Measurements from ENCODE around the gene STPG1.
"Not testable (repeated sequence)": the region's sequence is repeated elsewhere in the genome, so short reads cannot be mapped to it uniquely, and the experiment has no call there.

The STPG1 gene, protein sequence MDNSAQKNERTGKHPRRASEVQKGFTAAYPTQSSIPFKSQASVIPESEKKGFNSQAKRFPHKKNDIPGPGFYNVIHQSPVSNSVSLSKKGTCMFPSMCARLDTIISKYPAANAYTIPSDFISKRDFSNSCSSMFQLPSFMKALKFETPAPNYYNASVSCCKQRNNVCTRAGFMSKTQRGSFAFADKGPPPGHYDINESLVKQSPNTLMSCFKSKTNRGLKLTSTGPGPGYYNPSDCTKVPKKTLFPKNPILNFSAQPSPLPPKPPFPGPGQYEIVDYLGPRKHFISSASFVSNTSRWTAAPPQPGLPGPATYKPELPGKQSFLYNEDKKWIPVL

DNA sequence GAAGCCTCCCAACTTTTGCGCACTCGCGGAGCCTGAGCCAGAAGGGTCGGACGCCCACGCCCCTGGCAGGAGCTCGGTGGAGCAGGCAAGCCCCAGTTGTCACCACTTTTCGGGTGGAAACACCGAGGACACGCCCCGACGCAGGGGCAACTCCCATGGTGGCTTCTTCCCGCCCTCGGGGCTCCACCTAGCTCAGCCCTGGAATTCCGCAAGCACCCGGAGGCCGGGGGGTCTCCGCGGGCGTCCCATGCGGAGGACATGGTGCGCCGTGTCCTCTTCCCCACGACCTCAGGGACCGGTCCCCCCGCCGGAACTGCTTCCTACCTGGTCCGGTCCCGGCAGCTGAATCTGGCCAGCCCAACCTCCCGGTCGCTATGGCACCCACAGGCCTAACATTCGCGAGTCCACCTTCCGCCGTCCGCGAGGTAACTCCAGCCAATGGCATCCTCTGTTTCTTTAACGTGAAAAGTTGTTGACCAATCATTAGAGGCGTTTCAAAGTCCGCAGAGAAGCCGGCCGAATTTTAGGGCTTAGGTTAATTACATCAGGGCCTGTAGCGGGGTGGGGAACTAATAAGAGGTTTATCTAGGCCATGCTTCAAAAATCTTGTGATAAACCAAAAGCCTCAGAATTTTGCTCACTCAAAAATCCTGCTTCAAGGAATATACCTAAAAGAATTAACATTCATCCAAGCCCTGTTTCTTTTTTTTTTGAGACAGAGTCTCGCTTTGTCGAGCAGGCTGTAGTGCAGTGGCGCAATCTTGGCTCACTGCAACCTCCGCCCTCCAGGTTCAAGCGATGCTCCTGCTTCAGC is at the start of gene STPG1:
STPG1 (minus strand) TSS at position 433 of the 814 bp plus-strand sequence. CDS start 12,394 bp downstream, outside the sequence.
- DNase-seq = peak; percentile 89

DNA sequence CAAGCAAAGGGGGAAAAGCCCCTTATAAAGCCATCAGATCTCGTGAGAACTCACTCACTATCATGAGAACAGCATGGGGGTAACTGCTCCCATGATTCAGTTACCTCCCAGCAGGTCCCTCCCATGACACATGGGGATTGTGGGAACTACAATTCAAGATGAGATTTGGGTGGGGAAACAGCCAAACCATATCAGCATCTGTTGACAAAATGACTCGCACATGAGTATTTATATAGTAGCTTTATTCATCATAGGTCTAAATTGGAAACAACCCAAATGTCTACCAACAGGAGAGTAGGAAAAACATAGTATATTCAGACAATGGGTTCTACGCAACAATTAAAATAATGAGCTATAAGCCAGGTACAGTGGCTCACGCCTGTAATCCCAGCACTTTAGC is 48.5 kb upstream of the STPG1 start:
- not testable (repeated sequence) for DNase-seq

DNA sequence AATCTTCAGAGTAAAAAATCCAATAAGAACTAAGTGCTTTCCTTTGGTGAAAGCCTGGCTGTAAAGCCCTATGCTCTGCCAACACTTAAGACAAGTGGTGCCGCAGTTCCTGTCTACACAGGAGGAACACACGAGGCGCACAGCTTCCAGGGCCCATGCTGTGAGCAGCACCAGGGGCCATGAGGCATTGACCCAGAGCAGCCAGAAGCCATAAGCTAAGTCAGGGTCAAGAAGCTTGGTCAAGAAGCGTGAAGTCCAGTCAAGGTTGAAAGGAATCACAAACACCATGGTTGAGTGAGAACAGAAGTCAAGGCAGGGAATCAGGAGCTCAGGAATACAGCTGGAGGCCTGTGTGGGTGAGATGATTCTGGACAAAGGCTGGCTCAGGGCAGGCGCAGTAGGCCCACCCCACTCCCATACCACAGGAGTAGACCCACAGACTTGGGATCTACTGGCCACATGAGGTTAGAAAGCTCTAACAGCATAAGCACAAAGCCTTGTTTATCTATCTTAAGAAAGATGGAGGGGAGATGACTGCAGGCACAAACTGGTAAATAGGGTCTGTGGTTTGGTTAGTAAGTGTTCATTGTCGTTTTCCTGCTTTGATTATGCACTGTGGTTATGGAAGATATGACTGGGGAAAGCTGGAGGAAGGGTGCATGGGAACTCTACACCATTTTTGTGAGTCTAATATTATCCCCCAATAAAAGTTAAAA is 46.1 kb upstream of the STPG1 start:
- DNase-seq = no peak

DNA sequence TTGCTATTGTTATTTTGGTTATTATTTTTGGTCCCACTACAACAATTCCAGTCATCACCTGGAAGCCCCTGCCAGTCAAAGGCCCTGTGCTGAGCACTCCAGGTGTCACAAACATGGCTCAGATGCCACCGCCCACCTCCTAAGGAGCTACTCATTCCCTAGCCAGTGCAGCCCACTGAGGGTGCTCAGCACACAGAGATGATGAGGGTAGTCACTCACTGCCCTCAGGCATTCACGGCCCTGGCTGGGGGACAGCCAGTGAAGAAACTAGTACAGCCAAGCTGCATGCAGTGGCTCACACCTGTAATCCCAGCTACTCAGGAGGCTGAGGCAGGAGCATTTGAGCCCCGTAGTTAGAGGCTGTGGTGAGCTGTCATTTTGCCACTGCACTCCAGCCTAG is 44.3 kb upstream of the STPG1 start:
- no peak for DNase-seq

DNA sequence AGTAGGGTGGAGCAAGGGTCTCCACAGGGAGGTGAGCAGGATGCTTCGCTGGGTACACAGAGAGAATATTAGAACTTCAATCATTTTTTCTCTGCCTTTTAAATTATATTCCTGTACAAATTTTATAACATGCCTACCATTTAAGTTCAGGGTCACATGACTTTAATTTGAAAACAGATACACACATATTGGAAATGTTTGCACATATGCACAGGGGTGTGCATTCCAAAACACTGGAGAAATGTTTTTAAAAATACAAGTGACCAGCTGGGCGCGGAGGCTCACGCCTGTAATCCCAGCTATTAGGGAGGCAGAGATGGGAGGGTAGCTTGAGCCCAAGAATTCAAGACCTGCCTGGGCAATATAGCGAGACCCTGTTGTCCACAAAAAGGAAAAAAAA is 41.7 kb upstream of the STPG1 start:
- no peak for DNase-seq

DNA sequence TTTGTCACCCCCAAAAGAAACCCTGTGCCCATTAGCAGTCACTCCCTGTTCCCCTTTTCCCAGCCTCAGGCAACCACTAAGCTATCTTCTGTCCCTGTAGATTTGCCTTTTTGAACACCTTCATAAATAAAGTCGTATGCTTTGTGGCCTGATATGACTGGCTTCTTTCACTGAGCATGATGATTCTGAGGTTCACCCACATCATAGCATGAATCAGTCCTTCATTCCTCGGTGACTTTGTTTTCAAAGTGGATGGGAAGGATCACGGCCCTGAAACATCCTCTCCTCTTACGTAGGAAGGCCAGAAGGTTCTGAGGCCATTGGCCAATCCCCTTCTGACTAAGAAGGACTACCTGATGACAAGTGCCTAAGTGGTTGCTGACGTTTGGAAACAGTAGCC is 41.1 kb upstream of the STPG1 start:
- DNase-seq = no peak

DNA sequence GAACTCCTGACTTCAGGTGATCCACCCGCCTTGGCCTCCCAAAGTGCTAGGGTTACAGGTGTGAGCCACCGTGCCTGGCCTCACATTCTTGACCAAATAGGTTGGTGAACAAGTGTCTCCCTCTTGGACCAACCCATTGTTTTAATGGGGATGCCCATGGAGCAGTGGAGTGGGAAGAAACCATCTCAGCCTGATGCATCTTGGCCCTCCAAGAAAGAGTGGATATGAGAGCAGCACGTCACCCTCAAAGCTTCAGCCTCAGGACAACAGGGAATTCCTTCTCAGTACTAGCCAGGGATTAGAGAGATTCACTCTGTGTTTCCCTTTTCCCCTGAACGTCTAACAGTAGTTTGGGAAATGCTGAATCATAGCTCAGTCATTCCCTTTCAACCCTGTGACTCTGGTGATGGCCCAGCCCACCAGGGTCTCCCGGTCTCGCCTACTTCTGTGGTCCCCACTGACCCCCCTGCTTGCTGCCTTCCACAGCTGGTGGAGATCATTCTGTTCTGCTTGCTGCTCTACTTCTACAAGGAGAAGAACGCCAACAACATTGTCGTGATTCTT is 39.4 kb upstream of the STPG1 start:
- DNase-seq = no peak

DNA sequence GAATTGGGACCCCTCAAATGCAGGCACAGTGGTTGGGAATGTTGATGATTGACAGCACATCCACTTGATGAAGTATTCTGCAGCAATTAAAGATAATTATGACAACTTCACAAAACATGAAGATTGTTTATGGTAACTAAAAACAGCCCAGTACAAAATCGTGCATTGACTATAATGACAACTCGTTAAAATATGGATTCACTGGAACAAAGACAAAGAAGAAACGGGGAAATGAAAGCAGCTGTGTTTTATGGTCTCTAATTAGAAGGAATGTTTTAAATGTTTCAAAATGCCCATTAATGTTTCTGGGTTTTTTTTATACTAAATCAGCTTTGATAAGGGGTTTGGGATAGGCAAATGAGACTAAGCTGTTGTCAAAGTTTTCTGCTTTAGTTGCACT is 38.2 kb upstream of the STPG1 start:
- no peak for DNase-seq

DNA sequence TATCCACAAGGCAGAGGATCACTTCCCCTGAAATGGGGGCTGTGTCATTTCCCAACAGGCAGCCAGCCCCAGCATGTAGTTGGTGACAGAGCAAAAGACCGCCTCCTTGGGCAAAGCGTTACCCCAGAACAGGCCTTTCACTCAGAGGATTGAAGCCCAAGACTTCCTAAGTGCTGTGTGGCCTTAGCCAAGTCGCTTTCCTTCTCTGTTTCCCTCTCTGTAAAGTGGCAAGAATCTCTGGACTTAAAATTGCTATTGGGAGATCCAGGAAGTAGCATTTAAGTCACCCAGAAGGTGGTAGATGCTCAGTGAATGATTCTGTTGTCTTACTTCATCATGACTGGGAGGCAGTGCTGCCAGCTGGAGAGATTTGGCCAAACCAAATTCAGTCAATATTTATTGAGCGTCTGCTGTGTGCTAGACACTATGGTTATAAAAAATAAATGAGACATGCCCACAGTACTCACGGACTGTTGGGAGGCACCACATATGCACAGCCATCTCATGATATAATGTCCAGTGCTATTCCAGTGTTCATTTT is 37.3 kb upstream of the STPG1 start:
- no peak for DNase-seq

DNA sequence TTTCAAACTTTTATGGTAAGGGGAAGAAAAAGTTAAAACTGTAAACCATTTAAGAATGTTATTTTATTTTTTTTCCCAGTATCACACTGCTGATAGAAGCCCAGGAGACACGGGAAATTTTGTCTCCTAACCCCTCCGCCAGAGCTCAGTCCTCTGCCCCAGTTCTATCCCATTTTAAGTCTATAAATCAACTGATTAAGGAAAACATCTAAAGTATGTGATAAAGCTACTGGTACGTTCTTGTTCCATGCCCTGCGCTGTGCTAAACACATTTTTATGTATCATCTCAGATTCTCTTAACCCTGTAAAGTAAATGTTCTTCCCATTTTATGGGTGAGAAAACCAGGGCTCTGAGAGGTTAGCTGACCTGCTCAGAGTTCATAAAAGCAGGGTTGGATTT is 36.7 kb upstream of the STPG1 start:
- no peak for DNase-seq

DNA sequence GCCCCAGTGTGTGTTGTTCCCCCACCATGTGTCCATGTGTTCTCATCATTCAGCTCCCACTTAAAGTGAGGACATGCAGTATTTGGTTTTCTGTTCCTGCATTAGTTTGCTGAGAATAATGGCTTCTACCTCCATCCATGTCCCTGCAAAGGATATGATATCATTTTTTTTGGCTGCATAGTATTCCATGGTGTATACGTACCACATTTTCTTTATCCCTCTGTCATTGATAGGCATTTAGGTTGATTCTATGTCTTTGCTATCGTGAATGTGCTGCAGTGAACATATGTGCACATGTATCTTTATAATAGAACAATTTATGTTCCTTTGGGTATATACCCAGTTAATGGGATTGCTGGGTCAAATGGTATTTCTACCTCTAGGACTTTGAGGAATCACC is 32.9 kb upstream of the STPG1 start:
- DNase-seq = not testable (repeated sequence)

DNA sequence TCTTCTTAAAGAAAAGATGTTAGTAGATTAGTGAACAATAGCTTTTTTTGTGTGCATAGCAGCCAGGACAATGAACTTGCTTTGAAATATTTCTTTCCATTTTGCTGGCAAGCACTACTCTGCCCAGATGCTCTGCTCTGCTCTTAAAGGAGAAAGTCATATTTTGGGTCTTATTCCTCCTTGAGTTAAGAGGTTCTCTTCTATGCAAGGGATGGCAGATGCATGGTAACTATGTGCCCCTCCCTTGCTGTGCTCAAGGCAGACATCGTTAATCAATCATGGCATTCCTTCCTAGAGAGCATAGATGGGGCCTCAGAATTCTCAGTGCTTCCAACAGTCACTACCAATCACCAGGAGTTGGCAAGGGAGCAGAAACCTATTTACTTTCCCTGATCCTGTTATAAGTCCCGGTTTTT is 29.7 kb upstream of the STPG1 start:
- DNase-seq = no peak

DNA sequence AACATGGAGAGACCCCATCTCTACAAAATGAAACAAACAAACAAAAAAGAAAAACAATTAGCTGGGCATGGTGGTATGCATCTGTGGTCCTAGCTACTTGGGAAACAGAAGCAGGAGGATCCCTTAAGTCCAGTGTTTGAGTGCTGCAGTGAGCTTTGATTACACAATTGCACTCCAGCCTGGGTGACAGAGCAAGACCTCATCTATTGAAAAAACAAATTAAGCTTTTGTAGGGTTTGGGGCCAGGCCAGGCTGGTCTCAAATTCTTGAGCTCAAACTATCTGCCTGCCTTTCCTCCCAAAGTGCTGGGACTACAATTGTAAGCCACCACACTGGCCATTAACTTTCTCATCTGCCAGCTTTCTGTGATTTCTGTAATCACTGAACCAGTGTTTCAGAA is 29.2 kb upstream of the STPG1 start:
- DNase-seq = no peak

DNA sequence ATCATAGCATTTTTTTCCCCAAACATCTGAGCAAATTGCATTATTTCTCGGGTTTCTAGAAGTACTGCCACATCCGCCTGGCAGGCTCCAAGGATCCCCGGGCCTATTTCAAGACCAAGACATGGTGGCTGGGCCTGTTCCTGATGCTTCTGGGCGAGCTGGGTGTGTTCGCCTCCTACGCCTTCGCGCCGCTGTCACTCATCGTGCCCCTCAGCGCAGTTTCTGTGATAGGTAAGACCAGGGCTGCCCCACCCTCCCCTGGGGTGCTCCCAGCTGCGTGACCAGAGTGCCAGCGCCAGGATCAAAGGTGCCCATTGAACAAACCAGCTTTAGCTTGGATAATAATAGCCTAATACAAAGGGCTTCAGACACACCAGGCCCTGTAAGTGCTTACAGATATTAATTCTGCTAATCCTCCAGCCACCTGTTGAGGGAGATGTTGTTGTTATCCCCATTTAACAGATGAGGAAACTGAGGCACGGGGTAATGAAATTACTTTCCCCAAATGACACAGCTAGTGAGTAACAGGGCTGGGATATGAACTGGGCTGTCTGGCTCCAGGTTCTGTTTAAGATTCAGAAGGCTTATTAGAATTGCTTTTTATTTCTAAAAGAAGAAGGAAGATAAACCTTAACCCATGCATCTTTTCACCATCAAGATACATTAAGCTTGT is 28.6 kb upstream of the STPG1 start:
- no peak for DNase-seq

DNA sequence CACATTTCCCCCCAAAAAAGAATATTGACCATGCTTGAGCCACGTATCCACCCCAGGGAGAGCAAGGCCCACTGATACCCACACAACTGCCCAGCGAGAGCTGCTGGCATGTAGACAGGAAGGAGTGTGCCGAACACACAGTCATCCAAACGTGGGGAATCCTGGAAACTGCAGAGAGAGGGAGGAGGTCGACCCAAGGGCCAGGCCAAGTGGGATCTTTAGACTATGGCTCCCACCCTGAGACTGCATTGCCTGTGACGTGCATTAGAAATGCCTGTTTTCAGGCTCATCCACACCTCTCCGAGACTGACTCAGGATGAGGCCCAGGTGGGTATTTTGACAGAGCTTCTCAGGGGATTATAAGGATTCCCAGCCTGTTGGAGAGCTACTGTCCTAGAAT is 27.9 kb upstream of the STPG1 start:
- DNase-seq = no peak

DNA sequence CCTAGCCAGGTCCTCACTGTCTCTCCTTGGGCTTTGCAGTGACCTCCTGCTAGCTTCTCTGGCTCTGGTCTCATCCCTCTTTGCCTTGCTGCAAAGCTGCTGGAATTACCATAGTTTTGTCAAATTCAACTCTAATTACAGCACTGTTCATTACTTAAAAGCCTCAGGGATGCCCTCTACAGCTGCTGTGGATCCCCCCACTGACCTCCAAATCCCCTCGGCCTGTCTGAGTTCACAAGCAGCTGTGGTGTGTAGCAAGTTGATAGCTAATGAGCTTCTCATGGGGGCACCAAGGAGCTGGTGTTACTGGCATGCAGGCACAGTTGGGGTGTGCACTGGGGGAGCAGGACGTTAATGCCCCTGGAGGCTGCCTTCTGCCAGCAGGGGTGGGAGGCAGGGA is 26.9 kb upstream of the STPG1 start:
- DNase-seq = no peak

DNA sequence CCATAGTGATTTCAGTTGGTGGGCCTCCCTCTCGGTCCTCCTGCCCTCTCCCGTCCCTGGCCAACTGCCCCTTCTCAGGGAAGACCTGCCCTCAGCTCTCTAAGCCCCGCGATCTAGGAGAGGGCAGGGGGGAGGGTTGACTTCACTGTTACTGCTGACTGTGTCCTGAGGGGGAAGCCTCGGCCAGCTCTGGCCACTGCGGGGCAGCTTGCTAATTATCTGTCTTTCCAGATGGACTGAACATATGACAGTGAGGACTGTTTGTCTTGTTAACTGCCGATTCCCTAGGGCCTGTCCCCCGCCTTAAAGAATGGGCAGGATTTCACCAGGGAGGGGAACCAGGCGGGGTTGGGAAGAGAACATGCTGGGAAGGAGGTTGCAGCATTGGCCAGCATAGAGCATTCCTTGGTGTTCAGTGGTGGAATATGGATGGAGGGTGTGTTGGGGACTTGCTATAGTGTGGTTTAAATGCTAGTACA is 24.9 kb upstream of the STPG1 start:
- no peak for DNase-seq

DNA sequence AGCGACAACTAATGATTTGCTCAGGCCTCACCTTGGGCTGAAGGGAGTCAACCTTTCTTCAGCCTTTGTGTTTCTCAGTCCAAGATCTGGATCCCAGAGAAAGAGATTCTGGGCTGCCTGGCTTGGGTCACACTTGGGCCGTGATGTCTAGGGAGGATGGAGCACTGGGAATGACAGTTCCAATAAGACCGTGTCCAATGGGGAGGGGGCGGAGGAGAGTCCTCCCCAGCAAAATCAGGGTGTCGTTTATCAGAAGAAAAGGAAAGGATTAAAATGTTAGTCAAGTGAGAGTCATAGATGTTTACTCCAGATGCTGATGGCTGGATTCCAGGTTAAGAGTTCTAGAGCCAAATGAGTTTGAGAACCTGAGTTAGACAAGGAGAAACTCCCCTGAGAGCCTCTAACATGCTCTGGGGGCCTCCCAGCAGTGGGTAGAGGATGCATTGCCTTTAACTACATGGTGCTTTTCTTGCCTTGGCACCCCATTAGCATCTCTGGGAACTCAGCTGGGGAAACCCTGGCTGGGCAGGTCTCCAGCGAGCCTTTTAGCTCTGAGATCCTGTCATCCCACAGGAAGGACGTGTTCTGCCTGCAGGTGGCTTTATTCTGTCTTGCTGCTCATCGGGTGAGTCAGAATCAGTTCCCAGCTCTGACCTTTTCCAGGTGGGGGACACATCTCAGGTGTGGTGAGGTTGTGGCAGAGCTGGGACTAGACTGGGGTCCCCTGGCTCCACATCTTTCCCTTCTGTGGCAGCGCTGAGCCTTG is 24.2 kb upstream of the STPG1 start:
- no peak for DNase-seq

DNA sequence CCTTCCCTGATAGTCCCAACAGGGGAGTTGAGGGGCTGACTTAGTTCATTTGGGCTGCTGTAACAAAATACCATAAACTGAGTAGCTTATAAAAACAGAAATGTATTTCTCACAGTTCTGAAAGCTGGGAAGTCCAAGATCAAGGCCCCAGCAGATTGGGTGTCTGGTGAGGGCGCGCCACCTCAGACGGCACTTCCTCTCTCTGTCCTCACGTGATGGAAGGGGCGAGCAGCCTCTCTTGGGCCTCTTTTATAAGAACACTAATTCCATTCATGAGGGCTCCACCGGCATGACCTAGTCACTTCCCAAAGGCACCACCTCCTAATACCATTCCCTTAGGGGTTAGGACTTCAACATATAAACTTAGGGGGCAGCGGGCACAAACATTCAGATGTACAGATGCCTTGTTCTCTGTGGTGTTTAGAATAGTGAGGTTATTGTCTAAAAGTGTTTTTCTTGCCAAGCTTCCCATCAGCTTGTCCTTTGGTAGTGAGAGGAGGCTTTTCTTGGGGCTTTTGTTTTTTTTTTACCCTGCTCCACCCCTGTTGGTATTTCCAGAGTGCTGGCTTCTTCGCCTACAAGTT is 22.3 kb upstream of the STPG1 start:
- DNase-seq = no peak

DNA sequence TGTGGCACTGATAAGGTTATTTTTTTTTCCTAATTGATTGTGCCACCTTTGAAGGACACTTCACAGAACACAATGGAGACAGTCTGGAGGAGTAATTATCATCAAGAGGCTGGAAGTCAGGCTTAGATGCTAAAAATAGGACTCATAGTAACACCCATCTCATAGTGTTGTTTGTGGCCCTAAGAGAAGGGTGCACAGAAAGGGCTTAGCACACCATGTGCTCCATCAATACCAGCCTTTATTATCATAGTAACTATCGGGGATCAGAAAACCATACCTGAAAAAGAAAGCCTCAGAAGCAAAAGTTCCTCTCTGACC is 13.9 kb upstream of the STPG1 start:
- DNase-seq = peak; percentile 8

Measured in NCI-H510A treated with DMSO at 0.1 percent for 48 hours (cell line).